ENCODE data around the gene SMPDL3B.
"Not testable (repeated sequence)": the region's sequence is repeated elsewhere in the genome, so short reads cannot be mapped to it uniquely, and the experiment has no call there.

The SMPDL3B gene

GRCh38 chr1:27970401-27970800, 35.6 kb downstream of the SMPDL3B start:
- peak; percentile 29 for DNase-seq (ENCODE audit: low spot score)
- no peak for FAIRE-seq

GRCh38 chr1:27971674-27972073, 36.9 kb downstream of the SMPDL3B start:
- FAIRE-seq (no peak), DNase-seq (ENCODE audit: low spot score) (no peak)

DNA sequence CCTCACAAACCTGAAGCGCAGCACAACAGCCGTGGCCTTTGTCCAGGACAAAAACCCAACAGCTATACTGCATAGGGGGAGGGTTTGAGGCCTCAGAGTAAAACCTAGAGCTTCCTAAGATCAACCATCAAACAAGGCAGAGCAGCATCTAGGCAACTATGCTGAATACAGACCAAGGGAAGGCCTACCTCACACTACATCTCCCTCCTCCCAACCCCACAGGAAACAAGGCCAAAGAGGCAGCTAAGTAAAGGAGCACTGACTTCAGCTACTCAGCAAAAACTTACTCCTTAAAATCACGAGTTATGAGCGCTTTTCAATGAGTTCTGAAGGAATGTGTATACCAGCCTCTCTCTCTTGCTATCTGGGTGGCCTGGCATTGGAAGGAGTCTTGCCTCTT, 37.3 kb downstream of the SMPDL3B start:
- no peak for FAIRE-seq
- DNase-seq (ENCODE audit: low spot score), result no peak

DNA sequence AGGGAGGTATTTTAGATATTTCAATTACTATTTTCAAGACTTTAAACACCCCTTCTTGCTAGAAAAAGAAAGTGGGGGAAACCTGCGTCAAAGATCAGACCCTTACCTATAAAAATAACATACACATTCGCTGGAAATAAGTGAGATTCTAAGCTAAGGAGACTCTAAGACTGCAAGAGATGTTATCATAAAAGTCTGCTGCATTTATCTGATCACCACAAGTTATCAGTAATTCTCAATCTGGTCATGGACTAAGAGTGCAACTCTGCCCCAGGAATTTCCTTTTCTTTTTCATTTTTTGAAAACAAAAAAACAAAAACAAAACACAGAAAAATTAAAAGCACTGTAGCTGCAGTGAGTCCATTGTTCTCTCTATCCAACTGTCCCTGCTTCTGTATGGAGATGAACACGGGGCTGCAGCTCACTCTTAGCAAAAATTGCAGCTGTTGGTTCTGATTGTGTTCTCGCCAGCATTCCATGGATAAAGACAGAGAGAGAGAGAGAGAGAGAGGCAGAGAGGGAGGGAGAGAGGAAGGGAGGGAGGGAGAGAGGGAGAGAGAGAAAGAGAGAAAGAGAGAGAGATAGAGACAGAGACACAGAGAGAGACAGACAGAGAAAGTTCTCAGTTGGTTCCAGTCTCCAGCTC, 39.1 kb downstream of the SMPDL3B start:
- DNase-seq (ENCODE audit: low spot score) (no peak), FAIRE-seq (no peak)

- DNase-seq (ENCODE audit: low spot score) (no peak), FAIRE-seq (no peak)
Measured at GRCh38 chr1:27974417-27974781, 39.6 kb downstream of the SMPDL3B start.

DNA sequence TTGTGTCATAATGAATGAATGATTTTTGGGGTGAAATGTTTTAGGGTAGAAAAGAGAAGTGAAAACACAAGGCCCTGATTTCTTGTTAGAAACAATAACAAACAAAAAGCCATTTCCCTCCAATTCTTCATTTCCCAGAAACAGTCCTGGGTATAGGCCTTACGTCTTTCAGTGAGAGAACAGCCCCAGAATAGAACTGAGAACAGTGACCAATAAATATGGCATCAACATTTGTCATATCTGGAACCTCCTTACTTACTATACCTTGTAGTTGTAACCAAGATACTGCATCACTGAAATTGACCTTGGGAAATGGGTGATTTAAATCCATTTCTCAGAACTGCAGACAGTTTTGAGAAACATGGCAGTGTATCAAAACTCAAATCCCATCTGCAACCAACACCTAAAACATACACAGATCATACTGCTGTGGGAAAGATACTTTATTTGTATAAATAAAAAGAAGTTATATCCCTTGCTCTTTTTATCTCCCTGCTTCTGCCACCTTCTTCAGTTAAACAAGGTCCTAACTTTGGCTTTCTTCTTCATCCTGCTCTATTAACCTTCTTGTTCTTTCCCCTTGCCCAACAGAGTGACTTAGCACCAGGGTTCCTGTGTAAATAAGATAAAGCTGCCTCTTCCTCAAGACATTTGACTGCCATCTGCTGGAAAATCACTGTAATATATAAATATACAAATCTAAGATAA, 44.5 kb downstream of the SMPDL3B start:
- DNase-seq (ENCODE audit: low spot score) (peak; percentile 58), FAIRE-seq (peak; percentile 61)

DNA sequence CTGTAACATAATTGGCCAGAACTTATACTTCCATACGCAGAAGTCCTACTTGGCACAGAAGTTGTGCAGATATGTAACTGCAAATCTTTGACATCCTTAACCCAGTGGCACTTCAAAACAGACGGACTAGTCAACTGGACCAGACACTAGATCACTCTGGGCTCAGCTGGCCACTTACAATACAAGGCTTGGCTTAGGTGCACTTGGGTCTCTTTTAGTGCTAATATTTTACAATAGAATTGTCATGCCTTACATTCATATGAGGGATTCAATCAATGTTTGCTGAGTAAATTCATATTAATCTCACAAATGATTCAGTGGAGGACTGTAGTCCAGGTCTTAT, 45.0 kb downstream of the SMPDL3B start:
- DNase-seq (ENCODE audit: low spot score) (no peak), FAIRE-seq (no peak)

GRCh38 chr1:27980216-27980845, 45.5 kb downstream of the SMPDL3B start:
- FAIRE-seq (no peak), DNase-seq (ENCODE audit: low spot score) (no peak)

- no peak for DNase-seq (ENCODE audit: low spot score)
- no peak for FAIRE-seq
Measured at GRCh38 chr1:27981145-27981544, 46.3 kb downstream of the SMPDL3B start.

DNA sequence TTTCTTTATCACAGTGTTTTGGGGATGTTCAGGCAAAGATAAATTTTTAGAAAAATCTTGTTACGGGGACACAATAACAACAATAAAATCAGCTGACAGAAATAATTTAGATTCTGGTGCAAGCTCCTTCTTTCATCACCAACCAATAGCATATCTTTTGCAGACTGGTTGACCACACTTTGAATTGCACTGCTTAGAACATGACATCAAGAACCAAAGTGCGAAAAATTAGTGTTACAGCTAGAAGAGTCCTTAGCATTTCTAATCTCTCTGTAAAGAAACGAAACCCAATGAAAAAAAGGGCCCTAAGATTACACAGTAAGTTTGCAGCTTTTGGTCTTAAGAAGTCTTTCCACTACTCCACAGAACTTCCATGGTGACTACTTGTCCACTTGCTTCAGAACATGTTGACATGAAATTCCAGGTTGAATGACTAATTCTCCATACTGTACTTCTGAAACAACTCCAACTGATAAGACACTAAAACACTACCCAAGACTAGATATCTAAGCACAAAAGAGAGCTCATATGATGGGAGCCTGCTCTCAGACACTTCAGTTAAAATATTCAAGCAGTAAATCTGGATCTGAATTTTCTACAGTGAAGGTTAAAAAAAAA, 56.2 kb downstream of the SMPDL3B start:
- no peak for FAIRE-seq
- no peak for DNase-seq (ENCODE audit: low spot score)

- FAIRE-seq (no peak), DNase-seq (ENCODE audit: low spot score) (no peak)
Measured at GRCh38 chr1:27992276-27992675, 57.5 kb downstream of the SMPDL3B start.

DNA sequence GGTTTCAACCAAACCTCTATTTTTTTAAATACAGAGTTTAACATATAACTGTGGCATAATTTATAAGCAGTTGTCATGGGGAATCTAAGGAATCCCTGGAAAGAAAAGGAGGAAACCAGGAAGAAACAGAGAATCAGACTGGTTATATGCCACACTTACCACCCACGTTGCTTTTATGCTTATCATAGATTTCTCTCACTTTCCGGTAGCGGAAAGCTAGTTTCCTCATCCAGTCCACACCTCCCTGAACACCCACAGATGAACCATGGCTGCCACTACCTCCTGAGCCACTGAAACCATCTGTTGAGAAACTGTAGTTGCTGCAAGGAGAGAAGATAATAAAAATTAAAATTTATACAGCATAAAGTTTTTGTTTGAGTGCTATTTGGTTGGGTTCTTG, 58.4 kb downstream of the SMPDL3B start:
- DNase-seq (ENCODE audit: low spot score) (no peak), FAIRE-seq (no peak)

- DNase-seq (ENCODE audit: low spot score), result no peak
- no peak for FAIRE-seq
Measured at GRCh38 chr1:27994060-27994459, 59.3 kb downstream of the SMPDL3B start.

DNA sequence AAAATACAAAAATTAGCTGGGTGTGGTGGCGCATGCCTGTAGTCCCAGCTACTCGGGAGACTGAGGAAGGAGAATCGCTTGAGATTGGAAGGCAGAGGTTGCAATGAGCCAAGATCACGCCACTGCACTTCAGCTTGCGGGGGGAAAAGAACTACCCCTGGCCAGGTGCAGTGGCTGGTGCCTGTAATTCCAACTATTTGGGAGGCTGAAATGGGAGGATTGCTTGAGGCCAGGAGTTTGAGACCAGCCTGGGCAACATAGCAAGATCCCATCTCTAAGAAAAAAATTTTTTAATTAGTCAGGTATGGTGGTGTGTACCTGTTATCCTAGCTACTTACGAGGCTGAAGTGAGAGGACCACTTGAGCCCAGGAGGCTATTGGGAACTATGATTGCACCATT, 59.7 kb downstream of the SMPDL3B start:
- FAIRE-seq; DNase-seq (ENCODE audit: low spot score): not testable (repeated sequence)

- FAIRE-seq, result no peak
Measured at GRCh38 chr1:27999055-27999454, 64.3 kb downstream of the SMPDL3B start.

DNA sequence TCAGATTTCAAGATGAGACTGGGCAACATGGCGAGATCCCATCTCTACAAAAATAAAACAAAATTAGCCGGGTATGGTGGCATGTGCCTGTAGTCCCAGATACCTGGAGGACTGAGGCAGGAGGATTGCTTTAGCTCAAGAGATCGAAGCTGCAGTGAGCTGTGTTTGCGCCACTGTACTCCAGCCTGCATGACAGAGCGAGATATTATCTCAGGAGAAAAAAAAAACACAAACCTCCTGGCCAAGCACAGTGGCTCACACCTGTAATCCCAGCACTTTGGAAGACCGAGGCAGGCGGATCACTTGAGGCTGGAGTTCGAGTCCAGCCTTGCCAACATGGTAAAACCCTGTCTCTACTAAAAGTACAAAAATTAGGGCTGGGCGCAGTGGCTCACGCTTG, 67.8 kb downstream of the SMPDL3B start:
- DNase-seq (ENCODE audit: low spot score) (no peak), FAIRE-seq (no peak)

More at GRCh38 chr1:27999055-27999454, 64.3 kb downstream of the SMPDL3B start:
- no peak for DNase-seq (ENCODE audit: low spot score)

DNA sequence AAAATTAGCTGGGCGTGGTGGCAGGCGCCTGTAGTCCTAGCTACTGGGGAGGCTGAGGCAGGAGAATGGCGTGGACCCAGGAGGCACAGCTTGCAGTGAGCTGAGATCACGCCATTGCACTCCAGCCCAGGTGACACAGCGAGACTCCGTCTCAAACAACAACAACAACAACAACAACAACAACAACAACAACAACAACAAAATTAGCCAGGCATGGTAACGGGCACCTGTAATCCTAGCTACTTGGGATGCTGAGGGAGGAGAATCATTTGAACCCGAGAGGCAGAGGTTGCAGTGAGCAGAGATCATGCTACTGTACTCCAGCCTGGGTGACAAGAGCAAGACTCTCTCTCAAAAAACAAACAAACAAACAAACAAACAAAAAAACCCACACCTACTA, 68.3 kb downstream of the SMPDL3B start:
- not testable (repeated sequence) for DNase-seq (ENCODE audit: low spot score); FAIRE-seq

Data from RCC 7860 (cell line).